Spleen (tissue), 11 donors: ENCODE measurements around the gene BAHCC1. TPM values are rescaled to one million over a fixed set of nuclear protein-coding genes. Genes with fewer than 3 reads are reported as not detected.

Experiments
- DNase-seq: peaks from one replicate; pipeline ENCODE4 v3.0.0-alpha.2; 2020
- H3K27ac ChIP-seq, 8 donors: fragments of 200-600 bp; sonication (generic) in 7 of 8; 1 replicate in 4 of 8; 2 replicates in 4 of 8; pipeline versions ENCODE4 v1.5.0 to v1.8.0; 2016 to 2021; ENCODE audit warnings: inconsistent platforms in 4 of 8, mild to moderate bottlenecking in 4 of 8, moderate library complexity in 1 of 8
- H3K27me3 ChIP-seq, 7 donors: fragments of 200-600 bp; sonication (generic) in 6 of 7; replicated peaks in 1 of 7; 1 replicate in 4 of 7; 2 replicates in 3 of 7; pipeline versions ENCODE4 v1.5.0 to v1.8.0; 2016 to 2021; ENCODE audit warnings: inconsistent platforms in 3 of 7, mild to moderate bottlenecking in 1 of 7
- H3K36me3 ChIP-seq, 6 donors: fragments of 200-600 bp; sonication (generic) in 5 of 6; 1 replicate in 4 of 6; 2 replicates in 2 of 6; pipeline versions ENCODE4 v1.5.0 to v1.8.0; 2016 to 2021; ENCODE audit warnings: inconsistent platforms in 2 of 6
- H3K4me1 ChIP-seq, 6 donors: fragments of 200-600 bp; sonication (generic) in 5 of 6; 1 replicate in 3 of 6; 2 replicates in 3 of 6; pipeline versions ENCODE4 v1.5.0 to v1.8.0; 2016 to 2021; ENCODE audit warnings: inconsistent platforms in 3 of 6
- H3K4me3 ChIP-seq, 8 donors: fragments of 200-600 bp; sonication (generic) in 7 of 8; 1 replicate in 4 of 8; 2 replicates in 4 of 8; pipeline versions ENCODE4 v1.5.0 to v1.8.0; 2016 to 2021; ENCODE audit warnings: inconsistent platforms in 4 of 8, mild to moderate bottlenecking in 4 of 8, moderate library complexity in 2 of 8
- H3K9me3 ChIP-seq, 8 donors: fragments of 200-600 bp; sonication (generic) in 7 of 8; 1 replicate in 4 of 8; 2 replicates in 4 of 8; pipeline versions ENCODE4 v1.5.0 to v1.8.0; 2016 to 2021; ENCODE audit warnings: inconsistent platforms in 4 of 8
- CTCF ChIP-seq, 11 experiments: fragments of 200-600 bp in 7 of 11; fragments of 450-650 bp in 4 of 11; sonication (generic) in 4 of 11; IDR thresholded peaks in 8 of 11; conservative IDR thresholded peaks in 3 of 11; 1 replicate in 7 of 11; 2 replicates in 4 of 11; pipeline versions ENCODE4 v1.4.0 to v1.8.0; 2016 to 2021; ENCODE audit warnings: antibody characterized with exemption in 11 of 11, inconsistent platforms in 4 of 11, mild to moderate bottlenecking in 1 of 11
- POLR2A ChIP-seq, 3 donors: fragments of 450-650 bp; IDR thresholded peaks; one replicate each; pipeline ENCODE4 v1.5.1; 2017; ENCODE audit warnings: antibody characterized with exemption in 3 of 3, mild to moderate bottlenecking in 1 of 3
- POLR2AphosphoS5 ChIP-seq, 3 donors: sonication (generic); formaldehyde crosslinking; IDR thresholded peaks; one replicate each; pipeline ENCODE4 v1.5.1; 2017; ENCODE audit warnings: antibody characterized with exemption in 3 of 3
- WGBS, 5 donors: extraction: QIAGEN DNeasy Blood & Tissue Kit in 3 of 5; methylation state at CpG; one replicate each; pipeline versions ENCODE4 v1.1.5 to v1.1.7; 2013 to 2018; 5-methylcytosine and 5-hydroxymethylcytosine counted together
- intact Hi-C: fragments of 100-400 bp; cut with DNase I; formaldehyde crosslinking; loops from one replicate; pipeline ENCODE4 v1.15.0; 2023; ENCODE audit warnings: low total_unique reads
- polyA plus RNA-seq, 3 donors: library from polyadenylated mRNA; stranded (reverse); fragments of 200-250 nt; gene quantifications; one replicate each; pipeline ENCODE4 v1.2.1, GENCODE V29; 2013
- total RNA-seq, 7 donors: library from RNA; depleted of rRNA in 3 of 7; stranded (reverse); fragments of >200 nt in 3 of 7; fragmentation: NEBNext Ultra II Directional in 4 of 7; extraction: Animal tissue kit (Norgen Biotek cat#: 25700) in 4 of 7; gene quantifications; one replicate each; pipeline versions ENCODE4 v1.1.0 to v1.2.1, GENCODE V29; 2016 to 2021
- donor health status: healthy with polysubstance abuse.
- donor health status: DM: no; HTN: no; CAD: no; lungs with moderate emphysema.
- donor health status: DM: no; HTN: no; CAD: no.
- donor health status: Bipolar disorder and iron deficiency.
- donor health status: healthy.
- donor health status: DM: no; HTN: no; CAD: no.
- donor health status: DM: yes; HTN: yes; CAD: no.

BAHCC1 gene
- total and polyA plus RNA-seq, 10 donors, result 1.7 to 20.3 (median 12.4) TPM

- no peaks in the 10 kb centered on the region for H3K9me3 ChIP-seq
- H3K4me3 ChIP-seq, result no peak overlapping the region
- peaks cover 0 to 37% (median 0%) of the 10 kb centered on the region in 6 donors for H3K36me3 ChIP-seq
- H3K27ac ChIP-seq, result no peak overlapping the region
- H3K27me3 ChIP-seq, result peaks cover 0 to 24% (median 0%) of the 10 kb centered on the region in 7 donors
- H3K4me1 ChIP-seq, result peaks cover 0 to 23% (median 7%) of the 10 kb centered on the region in 6 donors
- WGBS, 5 donors, result 80 to 83% (median 80%) methylated on average over 20 to 30 of the region's 30 CpGs
- DNase-seq, result no peak
- intact Hi-C loops, result no loop called here
- TF ChIP-seq POLR2A (IDR thresholded peaks at IDR 0.05) (no peak), CTCF (IDR thresholded peaks at IDR 0.05 in 8 of 11, conservative IDR thresholded peaks at IDR 0.05 in 3 of 11) (no peak), POLR2AphosphoS5 (IDR thresholded peaks at IDR 0.05) (no peak)
These were observed 50.6 kb downstream of the BAHCC1 start for GRCh38 chr17:81445642-81446503.

- intact Hi-C loops, result no loop called here
- no peak for TF ChIP-seq POLR2A (IDR thresholded peaks at IDR 0.05)
- no peak for TF ChIP-seq CTCF (IDR thresholded peaks at IDR 0.05 in 8 of 11, conservative IDR thresholded peaks at IDR 0.05 in 3 of 11)
- TF ChIP-seq POLR2AphosphoS5 (IDR thresholded peaks at IDR 0.05), result no peak
- no peak overlapping the region for H3K4me3 ChIP-seq
- H3K36me3 ChIP-seq, result peaks cover 0 to 30% (median 0%) of the 10 kb centered on the region in 6 donors
- peaks cover 0 to 33% (median 0%) of the 10 kb centered on the region in 7 donors for H3K27me3 ChIP-seq
- WGBS, 5 donors, result 83 to 94% (median 90%) methylated on average over 17 to 25 of the region's 25 CpGs
- DNase-seq, result no peak
- peaks cover 0 to 24% (median 7%) of the 10 kb centered on the region in 6 donors for H3K4me1 ChIP-seq
- no peaks in the 10 kb centered on the region for H3K9me3 ChIP-seq
- no peak overlapping the region for H3K27ac ChIP-seq
These were observed 52.2 kb downstream of the BAHCC1 start for GRCh38 chr17:81447331-81447933.

GRCh38 chr17:81448442-81448841, 53.2 kb downstream of the BAHCC1 start:
- Histone ChIP-seq H3K4me3 (no peak overlapping the region), H3K36me3 (peaks cover 0 to 19% (median 0%) of the 10 kb centered on the region in 6 donors), H3K27ac (no peak overlapping the region), H3K9me3 (no peaks in the 10 kb centered on the region), H3K4me1 (peaks cover 6 to 27% (median 12%) of the 10 kb centered on the region in 6 donors), H3K27me3 (peaks cover 0 to 42% (median 0%) of the 10 kb centered on the region in 7 donors)
- 69 to 100% (median 81%) methylated on average over 3 to 25 of the region's 25 CpGs for WGBS, 5 donors
- TF ChIP-seq CTCF (IDR thresholded peaks at IDR 0.05 in 8 of 11, conservative IDR thresholded peaks at IDR 0.05 in 3 of 11) (no peak), POLR2A (IDR thresholded peaks at IDR 0.05) (no peak), POLR2AphosphoS5 (IDR thresholded peaks at IDR 0.05) (no peak)
- DNase-seq, result no peak
- intact Hi-C loops, result no loop called here

- no peak for TF ChIP-seq POLR2AphosphoS5 (IDR thresholded peaks at IDR 0.05)
- TF ChIP-seq POLR2A (IDR thresholded peaks at IDR 0.05), result no peak
- no peak for TF ChIP-seq CTCF (IDR thresholded peaks at IDR 0.05 in 8 of 11, conservative IDR thresholded peaks at IDR 0.05 in 3 of 11)
- Histone ChIP-seq H3K36me3 (peaks cover 0 to 16% (median 0%) of the 10 kb centered on the region in 6 donors), H3K9me3 (no peaks in the 10 kb centered on the region), H3K27ac (no peak overlapping the region), H3K27me3 (peaks cover 0 to 48% (median 0%) of the 10 kb centered on the region in 7 donors), H3K4me1 (peaks cover 11 to 27% (median 14%) of the 10 kb centered on the region in 6 donors), H3K4me3 (no peak overlapping the region)
- no peak for DNase-seq
- 59 to 74% (median 61%) methylated on average over 8 to 12 of the region's 12 CpGs for WGBS, 5 donors
- intact Hi-C loops, result no loop called here
These were observed 53.7 kb downstream of the BAHCC1 start for GRCh38 chr17:81448950-81449349.
